ENCODE results near the gene BBLN.

The BBLN gene

DNA sequence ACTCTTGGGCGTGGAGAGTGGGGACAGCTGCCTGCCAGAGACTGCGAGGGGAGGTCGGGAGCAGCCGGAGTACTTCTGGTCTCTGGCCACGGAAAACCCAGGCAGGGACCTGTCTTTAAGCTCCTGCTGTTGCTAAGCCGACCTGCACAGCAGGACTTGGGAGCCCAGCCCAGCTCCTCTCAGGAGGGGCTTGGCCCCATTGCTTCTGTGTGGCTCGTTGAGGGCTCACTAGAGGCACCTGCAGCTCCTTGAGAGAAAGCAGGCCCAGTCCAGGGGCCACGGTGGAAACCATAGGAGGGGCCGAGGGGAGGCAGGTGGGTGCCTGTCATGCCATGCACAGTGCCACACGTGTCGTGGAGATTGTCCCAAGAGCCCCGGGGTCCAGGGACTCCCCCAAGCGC is 14.1 kb upstream of the BBLN start:
- Histone ChIP-seq H3K27me3 (ENCODE audit: insufficient read depth, low read length) (no peaks in the 10 kb centered on the region; the same call in none of the 2 replicates), H3K27ac (ENCODE audit: low read depth, low read length, poor library complexity, severe bottlenecking) (no peak overlapping the region), H4K20me1 (ENCODE audit: insufficient read depth, low read length) (no peaks in the 10 kb centered on the region), H3K36me3 (ENCODE audit: insufficient read depth, low read length) (no peaks in the 10 kb centered on the region), H3K79me2 (ENCODE audit: insufficient read depth, low read length) (no peaks in the 10 kb centered on the region), H3K9me2 (ENCODE audit: low read depth, low read length) (no peaks in the 10 kb centered on the region), H3F3A (ENCODE audit: insufficient read depth, low read length) (no peaks in the 10 kb centered on the region), H3K9ac (ENCODE audit: low read length) (no peak overlapping the region), H3K4me3 (ENCODE audit: low read depth, low read length, poor library complexity, severe bottlenecking) (no peak overlapping the region), H3K4me1 (ENCODE audit: insufficient read depth, low read length, severe bottlenecking) (no peaks in the 10 kb centered on the region), H2AFZ (ENCODE audit: low read length) (no peak overlapping the region), H3K9me3 (ENCODE audit: low read length) (no peaks in the 10 kb centered on the region), H3K4me2 (ENCODE audit: low read length) (no peak overlapping the region)
- TF ChIP-seq, protein P1, sequence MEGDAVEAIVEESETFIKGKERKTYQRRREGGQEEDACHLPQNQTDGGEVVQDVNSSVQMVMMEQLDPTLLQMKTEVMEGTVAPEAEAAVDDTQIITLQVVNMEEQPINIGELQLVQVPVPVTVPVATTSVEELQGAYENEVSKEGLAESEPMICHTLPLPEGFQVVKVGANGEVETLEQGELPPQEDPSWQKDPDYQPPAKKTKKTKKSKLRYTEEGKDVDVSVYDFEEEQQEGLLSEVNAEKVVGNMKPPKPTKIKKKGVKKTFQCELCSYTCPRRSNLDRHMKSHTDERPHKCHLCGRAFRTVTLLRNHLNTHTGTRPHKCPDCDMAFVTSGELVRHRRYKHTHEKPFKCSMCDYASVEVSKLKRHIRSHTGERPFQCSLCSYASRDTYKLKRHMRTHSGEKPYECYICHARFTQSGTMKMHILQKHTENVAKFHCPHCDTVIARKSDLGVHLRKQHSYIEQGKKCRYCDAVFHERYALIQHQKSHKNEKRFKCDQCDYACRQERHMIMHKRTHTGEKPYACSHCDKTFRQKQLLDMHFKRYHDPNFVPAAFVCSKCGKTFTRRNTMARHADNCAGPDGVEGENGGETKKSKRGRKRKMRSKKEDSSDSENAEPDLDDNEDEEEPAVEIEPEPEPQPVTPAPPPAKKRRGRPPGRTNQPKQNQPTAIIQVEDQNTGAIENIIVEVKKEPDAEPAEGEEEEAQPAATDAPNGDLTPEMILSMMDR (IDR thresholded peaks at IDR 0.05; ENCODE audit: low read length): no peak
- TF ChIP-seq EZH2 (IDR thresholded peaks at IDR 0.05; ENCODE audit: borderline replicate concordance, low read length): no peak

DNA sequence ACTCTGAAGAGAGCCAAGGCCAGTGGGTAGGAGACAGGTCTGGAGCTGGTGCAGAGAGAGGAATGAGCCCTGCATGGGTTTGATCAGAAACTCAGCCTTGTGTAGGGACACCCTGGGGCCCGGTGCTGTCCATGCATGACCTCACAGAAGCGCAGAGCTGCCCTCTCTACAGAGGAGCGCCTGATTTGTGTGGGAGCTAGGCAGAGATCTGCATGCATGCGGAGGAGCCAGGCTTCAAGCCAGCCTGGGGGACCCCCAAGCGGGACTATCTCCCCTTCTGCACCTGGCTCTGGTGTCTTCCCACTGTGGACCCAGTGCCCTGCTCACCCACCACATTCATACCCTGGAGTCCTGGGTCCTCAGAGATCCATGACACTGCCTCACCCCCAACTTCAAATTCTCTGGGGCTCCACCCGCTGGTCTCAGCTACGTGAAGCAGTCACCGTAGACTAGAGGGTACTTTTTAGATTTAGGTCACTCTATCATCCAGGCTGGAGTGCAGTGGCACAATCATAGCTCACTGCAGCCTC is 13.4 kb upstream of the BBLN start:
- no peaks in the 10 kb centered on the region; the same call in none of the 2 replicates for H3K27me3 ChIP-seq (ENCODE audit: insufficient read depth, low read length)
- H3F3A ChIP-seq (ENCODE audit: insufficient read depth, low read length): no peaks in the 10 kb centered on the region
- no peak overlapping the region for H3K9ac ChIP-seq (ENCODE audit: low read length)
- H3K9me2 ChIP-seq (ENCODE audit: low read depth, low read length): no peaks in the 10 kb centered on the region
- TF ChIP-seq EZH2 (IDR thresholded peaks at IDR 0.05; ENCODE audit: borderline replicate concordance, low read length): no peak
- TF ChIP-seq, protein P1 (IDR thresholded peaks at IDR 0.05; ENCODE audit: low read length): no peak
- H3K9me3 ChIP-seq (ENCODE audit: low read length): no peaks in the 10 kb centered on the region
- no peaks in the 10 kb centered on the region for H4K20me1 ChIP-seq (ENCODE audit: insufficient read depth, low read length)
- no peak overlapping the region for H3K27ac ChIP-seq (ENCODE audit: low read depth, low read length, poor library complexity, severe bottlenecking)
- no peaks in the 10 kb centered on the region for H3K79me2 ChIP-seq (ENCODE audit: insufficient read depth, low read length)
- no peak overlapping the region for H3K4me3 ChIP-seq (ENCODE audit: low read depth, low read length, poor library complexity, severe bottlenecking)
- H3K4me2 ChIP-seq (ENCODE audit: low read length): no peak overlapping the region
- H3K4me1 ChIP-seq (ENCODE audit: insufficient read depth, low read length, severe bottlenecking): no peaks in the 10 kb centered on the region
- no peak overlapping the region for H2AFZ ChIP-seq (ENCODE audit: low read length)
- no peaks in the 10 kb centered on the region for H3K36me3 ChIP-seq (ENCODE audit: insufficient read depth, low read length)

DNA sequence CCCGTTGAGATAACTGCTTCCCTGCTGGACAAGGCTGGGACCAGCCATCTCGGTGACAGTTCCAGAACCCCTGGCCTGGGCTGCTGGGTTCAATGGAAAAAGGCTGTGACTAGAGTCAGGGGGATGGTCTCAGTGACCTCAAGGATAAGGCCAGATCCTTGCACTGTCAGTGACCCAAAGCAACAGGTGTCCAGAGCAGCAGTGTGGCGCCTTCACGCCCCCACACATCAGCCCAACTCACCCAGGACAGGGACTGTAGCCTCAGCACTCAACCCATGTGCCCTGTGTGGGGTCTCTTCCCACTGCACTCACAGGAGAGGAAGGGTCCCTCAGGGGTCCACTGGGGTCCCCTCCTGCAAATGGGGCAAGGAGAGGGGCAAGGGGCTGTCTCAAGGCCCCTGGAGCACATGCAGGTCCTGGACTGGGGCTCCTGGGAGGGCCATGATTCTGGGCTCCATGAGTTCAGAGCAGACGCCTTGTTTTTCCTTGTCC is 11.5 kb upstream of the BBLN start:
- Histone ChIP-seq H4K20me1 (ENCODE audit: insufficient read depth, low read length) (no peaks in the 10 kb centered on the region), H3K9me2 (ENCODE audit: low read depth, low read length) (no peaks in the 10 kb centered on the region), H3K9me3 (ENCODE audit: low read length) (no peaks in the 10 kb centered on the region), H3K9ac (ENCODE audit: low read length) (no peak overlapping the region), H3K4me3 (ENCODE audit: low read depth, low read length, poor library complexity, severe bottlenecking) (no peak overlapping the region), H2AFZ (ENCODE audit: low read length) (no peak overlapping the region), H3K27ac (ENCODE audit: low read depth, low read length, poor library complexity, severe bottlenecking) (no peak overlapping the region), H3K36me3 (ENCODE audit: insufficient read depth, low read length) (no peaks in the 10 kb centered on the region), H3K4me2 (ENCODE audit: low read length) (no peak overlapping the region), H3K27me3 (ENCODE audit: insufficient read depth, low read length) (no peaks in the 10 kb centered on the region; the same call in none of the 2 replicates), H3K4me1 (ENCODE audit: insufficient read depth, low read length, severe bottlenecking) (no peaks in the 10 kb centered on the region), H3K79me2 (ENCODE audit: insufficient read depth, low read length) (no peaks in the 10 kb centered on the region), H3F3A (ENCODE audit: insufficient read depth, low read length) (no peaks in the 10 kb centered on the region)
- TF ChIP-seq, protein P1 (IDR thresholded peaks at IDR 0.05; ENCODE audit: low read length): no peak
- no peak for TF ChIP-seq EZH2 (IDR thresholded peaks at IDR 0.05; ENCODE audit: borderline replicate concordance, low read length)

Data from OCI-LY1 (cell line).